Upper lobe of left lung (tissue), 4 donors: ENCODE data around the gene FGGY.

ENCODE experiments used
- CTCF ChIP-seq, 6 experiments: fragments of 450-650 bp in 4 of 6; fragments of 200-600 bp in 2 of 6; sonication (generic) in 2 of 6; IDR thresholded peaks; one replicate each; pipeline ENCODE4 v1.5.1; 2016 to 2019; ENCODE audit warnings: antibody characterized with exemption in 6 of 6
- POLR2AphosphoS5 ChIP-seq, 2 donors: sonication (generic); formaldehyde crosslinking; IDR thresholded peaks; one replicate each; pipeline ENCODE4 v1.5.1; 2017; ENCODE audit warnings: antibody characterized with exemption in 2 of 2

GRCh38 chr1:59747420-59748024 is 450.6 kb downstream of the FGGY start:
- no peak for TF ChIP-seq POLR2AphosphoS5 (IDR thresholded peaks at IDR 0.05)
- TF ChIP-seq CTCF (IDR thresholded peaks at IDR 0.05), result no peak
